Kidney epithelial cell (primary cell): ENCODE results near the gene LDB3. TPM values are rescaled to one million over a fixed set of nuclear protein-coding genes. Genes with fewer than 3 reads are reported as not detected.

Experiments
- DNase-seq: peaks from one replicate; pipeline ENCODE4 v3.0.0-alpha.2; 2010; ENCODE audit warnings: low read depth
- H3K27me3 ChIP-seq: 2 replicates; pipeline ENCODE4 v1.6.0; 2011; ENCODE audit warnings: low read length; ENCODE audit not compliant: control insufficient read depth, insufficient read depth
- H3K36me3 ChIP-seq: 2 replicates; pipeline ENCODE4 v1.5.1; 2011; ENCODE audit warnings: low read length; ENCODE audit not compliant: control insufficient read depth, insufficient read depth
- H3K4me3 ChIP-seq: 2 replicates; pipeline ENCODE4 v1.5.1; 2011; ENCODE audit warnings: low read depth, mild to moderate bottlenecking, control low read depth, low read length
- total RNA-seq: library from RNA; depleted of rRNA; stranded (reverse); fragments of >200 nt; gene quantifications from 2 replicates; pipeline ENCODE4 v1.2.3, GENCODE V29; 2015
- TF ChIP-seq, protein P1 (sequence below): IDR thresholded peaks from 2 replicates; pipeline ENCODE4 v1.5.1; 2011; ENCODE audit warnings: mild to moderate bottlenecking, moderate library complexity, low read length, control low read depth, inconsistent platforms; ENCODE audit not compliant: insufficient read depth, poor library complexity, severe bottlenecking

Gene LDB3
- total RNA-seq, 1 donor from 2014 or later, result 0.17 TPM

DNA sequence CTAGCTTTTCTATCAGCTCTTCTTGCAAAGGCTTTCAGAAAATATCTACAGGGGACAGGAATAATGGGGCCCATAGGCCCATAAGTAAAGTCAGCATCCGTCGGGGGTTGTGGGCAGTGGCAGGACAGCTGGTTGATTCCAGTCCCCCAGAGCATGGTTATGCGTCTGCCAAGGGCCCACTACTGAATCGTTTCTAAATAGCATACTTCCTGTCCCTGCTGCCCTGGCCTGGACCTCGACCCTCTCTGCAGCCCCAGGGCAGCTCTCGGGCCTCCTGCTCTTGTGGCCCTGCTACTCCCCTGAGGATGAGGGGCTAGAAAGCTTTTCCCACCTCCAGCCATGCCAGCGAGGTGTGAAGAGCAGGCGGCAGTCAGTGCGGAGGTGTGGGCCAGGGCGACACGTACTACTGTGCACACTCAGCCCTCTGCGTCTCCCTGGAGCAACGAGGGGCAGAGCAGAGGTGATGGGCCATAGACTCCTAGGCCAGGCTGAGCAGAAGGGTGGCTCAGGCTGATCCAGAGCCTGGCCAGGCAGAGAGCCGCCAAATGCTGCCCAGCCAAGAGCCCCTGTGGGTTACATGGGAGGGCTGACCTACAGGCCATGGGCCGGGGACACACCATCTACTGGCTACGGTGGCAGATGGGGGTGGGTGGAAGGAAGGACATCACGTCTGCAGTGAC, 18.7 kb upstream of the LDB3 start:
- no peak overlapping the region for H3K4me3 ChIP-seq
- TF ChIP-seq, protein P1, sequence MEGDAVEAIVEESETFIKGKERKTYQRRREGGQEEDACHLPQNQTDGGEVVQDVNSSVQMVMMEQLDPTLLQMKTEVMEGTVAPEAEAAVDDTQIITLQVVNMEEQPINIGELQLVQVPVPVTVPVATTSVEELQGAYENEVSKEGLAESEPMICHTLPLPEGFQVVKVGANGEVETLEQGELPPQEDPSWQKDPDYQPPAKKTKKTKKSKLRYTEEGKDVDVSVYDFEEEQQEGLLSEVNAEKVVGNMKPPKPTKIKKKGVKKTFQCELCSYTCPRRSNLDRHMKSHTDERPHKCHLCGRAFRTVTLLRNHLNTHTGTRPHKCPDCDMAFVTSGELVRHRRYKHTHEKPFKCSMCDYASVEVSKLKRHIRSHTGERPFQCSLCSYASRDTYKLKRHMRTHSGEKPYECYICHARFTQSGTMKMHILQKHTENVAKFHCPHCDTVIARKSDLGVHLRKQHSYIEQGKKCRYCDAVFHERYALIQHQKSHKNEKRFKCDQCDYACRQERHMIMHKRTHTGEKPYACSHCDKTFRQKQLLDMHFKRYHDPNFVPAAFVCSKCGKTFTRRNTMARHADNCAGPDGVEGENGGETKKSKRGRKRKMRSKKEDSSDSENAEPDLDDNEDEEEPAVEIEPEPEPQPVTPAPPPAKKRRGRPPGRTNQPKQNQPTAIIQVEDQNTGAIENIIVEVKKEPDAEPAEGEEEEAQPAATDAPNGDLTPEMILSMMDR, result no peak
- DNase-seq, result no peak

DNA sequence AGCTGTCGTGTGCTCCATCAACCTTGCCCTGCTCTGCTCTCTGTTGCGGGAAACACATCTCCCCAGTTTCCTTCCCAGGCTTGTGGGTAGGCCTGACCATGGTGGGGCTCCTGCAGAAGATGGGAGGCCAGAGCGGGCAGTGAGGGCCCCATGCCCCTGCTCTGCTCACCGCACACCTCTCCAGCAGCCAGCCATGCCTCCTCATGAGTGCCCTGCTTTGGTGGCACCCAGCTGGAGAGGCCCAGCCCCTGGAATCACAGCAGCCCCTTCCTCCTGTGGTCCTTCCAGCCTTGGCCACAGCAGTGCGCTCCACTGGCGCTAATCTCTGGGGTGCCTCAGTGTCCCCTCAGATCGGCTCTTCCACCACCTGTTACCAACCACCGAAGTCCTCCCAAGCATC, 18.2 kb upstream of the LDB3 start:
- Histone ChIP-seq H3K27me3 (peaks cover 8% of the 10 kb centered on the region), H3K36me3 (no peaks in the 10 kb centered on the region), H3K4me3 (no peak overlapping the region)
- TF ChIP-seq, protein P1, result no peak
- no peak for DNase-seq

More for the DNA sequence above, 18.7 kb upstream of the LDB3 start:
- no peaks in the 10 kb centered on the region for H3K36me3 ChIP-seq
- peaks cover 8% of the 10 kb centered on the region for H3K27me3 ChIP-seq

DNA sequence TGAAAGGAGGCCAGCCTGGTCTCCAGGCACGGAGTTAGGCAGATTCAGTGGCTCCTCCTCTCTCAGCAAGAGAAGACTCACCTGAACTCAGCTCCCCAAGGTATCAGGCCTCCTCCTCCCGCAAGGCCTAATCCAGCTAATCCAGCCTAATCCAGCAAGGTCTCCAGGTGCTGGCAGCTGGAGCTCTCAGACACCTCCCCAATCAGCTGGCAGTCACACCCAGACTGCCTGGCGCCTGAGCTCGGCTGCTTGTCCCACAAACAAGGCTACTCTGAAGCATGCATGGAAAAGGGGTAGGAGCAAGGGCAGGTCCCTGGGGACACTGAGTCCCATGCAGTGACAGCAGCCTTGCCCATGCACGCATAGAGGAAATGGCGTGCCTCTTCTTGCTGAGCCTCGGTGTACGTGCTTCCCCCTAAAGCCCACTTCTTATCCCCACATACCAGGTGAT, 17.3 kb upstream of the LDB3 start:
- TF ChIP-seq, protein P1, result no peak
- peaks cover 8% of the 10 kb centered on the region for H3K27me3 ChIP-seq
- no peaks in the 10 kb centered on the region for H3K36me3 ChIP-seq
- no peak overlapping the region for H3K4me3 ChIP-seq
- DNase-seq, result no peak

DNA sequence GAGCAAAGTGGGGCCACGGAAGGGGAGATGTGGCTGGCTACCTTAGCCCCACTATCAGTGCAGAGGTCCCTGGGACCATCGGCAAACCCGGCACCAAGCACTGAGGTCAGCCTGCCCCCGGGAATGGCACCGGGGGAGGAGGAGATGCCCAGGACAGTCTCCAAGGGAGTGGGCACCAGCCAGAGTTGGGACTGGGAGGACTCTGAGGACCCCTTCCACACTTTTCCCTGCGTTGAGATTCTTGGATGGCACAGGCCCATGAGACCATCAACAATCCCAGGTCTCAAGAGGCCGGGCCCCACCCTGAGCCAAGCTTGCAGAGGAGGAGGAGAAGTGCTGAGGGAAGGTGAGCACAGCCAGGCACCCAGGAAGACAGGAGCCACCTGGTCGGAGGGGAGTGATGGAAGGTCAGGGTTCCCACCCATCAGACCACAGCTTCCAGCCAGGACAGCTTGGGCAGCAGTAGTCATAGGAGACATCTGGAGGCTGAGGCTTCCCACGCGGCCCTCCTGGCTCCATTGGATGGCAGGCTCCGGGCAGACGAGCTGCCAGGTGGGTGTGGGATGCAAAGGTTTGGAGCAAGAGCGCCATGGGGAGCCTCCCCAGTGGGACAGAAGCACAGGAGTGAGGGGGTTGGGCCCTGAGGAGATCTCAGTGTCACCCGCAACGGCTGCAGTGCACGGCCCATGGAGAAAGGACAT, 16.5 kb upstream of the LDB3 start:
- TF ChIP-seq, protein P1, result no peak

DNA sequence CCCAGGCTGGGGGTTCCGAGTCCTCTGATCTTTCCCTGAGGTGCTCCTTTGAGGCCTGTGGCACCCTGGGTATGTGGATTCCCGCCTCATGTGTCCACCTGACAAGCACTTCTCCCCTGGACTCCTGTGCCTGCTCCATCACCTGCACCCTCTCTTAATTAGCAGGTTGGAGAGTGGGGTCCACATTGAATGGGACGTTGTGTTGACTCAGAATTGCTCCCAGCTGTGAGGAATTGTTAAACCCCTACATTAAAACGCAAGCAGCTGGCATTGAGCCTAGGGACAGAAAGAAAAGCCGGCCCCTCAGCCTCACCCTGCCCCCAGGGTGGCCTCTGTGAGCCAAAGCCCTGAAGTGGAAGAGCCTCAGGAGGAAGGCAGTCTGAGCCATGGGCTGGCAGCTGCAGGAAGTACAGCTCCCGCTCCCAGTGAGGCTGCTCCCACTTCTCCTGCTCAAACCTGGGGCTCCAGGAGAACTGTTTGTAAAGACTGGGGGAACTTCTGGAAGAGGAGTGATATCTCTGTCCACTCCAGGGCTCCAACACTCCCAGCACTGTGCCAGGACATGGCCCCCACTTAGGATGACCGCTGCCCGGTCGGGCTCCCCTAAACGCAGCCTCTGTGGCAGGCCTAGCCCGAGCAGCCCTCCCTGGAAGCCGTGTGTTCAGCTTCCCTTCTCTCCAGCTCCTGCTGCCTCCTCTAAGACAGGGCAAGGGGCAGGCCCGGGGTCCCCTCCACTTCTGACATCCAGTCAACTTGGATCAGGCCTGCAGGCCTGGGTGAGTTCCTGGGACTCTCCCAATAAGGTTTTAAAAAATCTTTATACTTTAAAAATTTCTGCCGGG, 15.7 kb upstream of the LDB3 start:
- Histone ChIP-seq H3K36me3 (no peaks in the 10 kb centered on the region), H3K27me3 (peaks cover 8% of the 10 kb centered on the region), H3K4me3 (no peak overlapping the region)
- TF ChIP-seq, protein P1, result no peak
- no peak for DNase-seq

More for the DNA sequence above, 16.5 kb upstream of the LDB3 start:
- DNase-seq, result no peak
- Histone ChIP-seq H3K27me3 (peaks cover 8% of the 10 kb centered on the region), H3K36me3 (no peaks in the 10 kb centered on the region), H3K4me3 (no peak overlapping the region)
